Breast epithelium (tissue), 4 donors: Measurements from ENCODE around the gene WIPF2. TPM values are rescaled to one million over a fixed set of nuclear protein-coding genes. Genes with fewer than 3 reads are reported as not detected.

Experiments used
- DNase-seq, 2 donors: peaks; one replicate each; pipeline ENCODE4 v3.0.0-alpha.2; 2019; ENCODE audit warnings: low spot score in 2 of 2
- H3K27ac ChIP-seq, 2 donors: fragments of 200-600 bp; sonication (generic) in 1 of 2; one replicate each; pipeline ENCODE4 v1.5.1; 2016 to 2019; ENCODE audit warnings: mild to moderate bottlenecking in 1 of 2
- H3K27me3 ChIP-seq, 2 donors: fragments of 200-600 bp; sonication (generic) in 1 of 2; one replicate each; pipeline versions ENCODE4 v1.5.1 to v1.6.0; 2017 to 2019; ENCODE audit warnings: control low read depth in 1 of 2, mild to moderate bottlenecking in 1 of 2
- H3K36me3 ChIP-seq: fragments of 200-600 bp; one replicate; pipeline ENCODE4 v1.5.1; 2019
- H3K4me1 ChIP-seq, 2 donors: fragments of 200-600 bp; sonication (generic); one replicate each; pipeline ENCODE4 v1.5.1; 2016 to 2019; ENCODE audit warnings: control low read depth in 1 of 2
- H3K4me3 ChIP-seq, 3 donors: fragments of 200-600 bp; sonication (generic); 1 replicate in 2 of 3; 2 replicates in 1 of 3; pipeline ENCODE4 v1.5.1; 2016 to 2019; ENCODE audit warnings: mild to moderate bottlenecking in 3 of 3, moderate library complexity in 2 of 3
- H3K9me3 ChIP-seq, 2 donors: fragments of 200-600 bp; sonication (generic) in 1 of 2; one replicate each; pipeline ENCODE4 v1.5.1; 2016 to 2019; ENCODE audit warnings: control low read depth in 1 of 2
- POLR2A ChIP-seq: fragments of 450-650 bp; IDR thresholded peaks from one replicate; pipeline ENCODE4 v1.6.1; 2016; ENCODE audit warnings: antibody characterized with exemption, mild to moderate bottlenecking, moderate library complexity
- POLR2AphosphoS5 ChIP-seq, 3 donors: sonication (generic); formaldehyde crosslinking; IDR thresholded peaks; one replicate each; pipeline ENCODE4 v1.6.1; 2017; ENCODE audit warnings: antibody characterized with exemption in 3 of 3
- intact Hi-C: fragments of 100-400 bp; cut with DNase I; formaldehyde crosslinking; loops from one replicate; pipeline ENCODE4 v1.15.1; 2023; ENCODE audit warnings: low total_unique reads
- total RNA-seq, 3 donors: library from RNA; depleted of rRNA; stranded (reverse); fragments of >200 nt; gene quantifications; one replicate each; pipeline ENCODE4 v1.1.0, GENCODE V29; 2016
- TF ChIP-seq, protein P1 (sequence below), 3 donors: fragments of 450-650 bp; IDR thresholded peaks; one replicate each; pipeline ENCODE4 v1.5.1; 2016 to 2017; ENCODE audit warnings: antibody characterized with exemption in 3 of 3, mild to moderate bottlenecking in 3 of 3, moderate library complexity in 3 of 3

Gene WIPF2
- total RNA-seq, 3 donors from 2014 or later, result 8.2 to 12.9 (median 10.8) TPM

DNA sequence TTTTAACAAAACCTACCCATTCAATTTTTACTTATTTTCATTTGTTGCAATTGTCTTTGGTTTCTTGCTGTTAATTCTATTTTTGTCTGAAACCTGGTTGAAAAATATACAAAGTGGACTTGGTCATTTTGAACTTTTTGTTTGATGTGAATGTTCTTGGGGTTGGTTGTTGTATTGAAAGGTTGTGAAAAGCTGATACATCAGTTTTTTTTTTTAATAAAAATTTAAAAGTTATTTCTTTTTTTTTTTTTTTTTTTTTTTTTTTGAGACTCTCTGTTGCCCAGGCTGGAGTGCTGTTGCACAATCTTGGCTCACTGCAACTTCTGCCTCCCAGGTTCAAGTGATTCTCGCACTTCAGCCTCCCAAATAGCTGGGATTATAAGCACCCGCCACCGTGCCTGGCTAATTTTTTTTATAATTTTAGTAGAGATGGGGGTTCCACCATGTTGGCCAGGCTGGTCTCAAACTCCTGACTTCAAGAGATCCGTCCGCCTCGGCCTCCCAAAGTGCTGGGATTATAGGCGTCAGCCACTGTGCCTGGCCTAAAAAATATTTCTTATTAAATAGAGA lies 28.9 kb downstream of the WIPF2 start:
- TF ChIP-seq POLR2A (no peak), POLR2AphosphoS5 (IDR thresholded peaks at IDR 0.05) (no peak)
- TF ChIP-seq, protein P1, sequence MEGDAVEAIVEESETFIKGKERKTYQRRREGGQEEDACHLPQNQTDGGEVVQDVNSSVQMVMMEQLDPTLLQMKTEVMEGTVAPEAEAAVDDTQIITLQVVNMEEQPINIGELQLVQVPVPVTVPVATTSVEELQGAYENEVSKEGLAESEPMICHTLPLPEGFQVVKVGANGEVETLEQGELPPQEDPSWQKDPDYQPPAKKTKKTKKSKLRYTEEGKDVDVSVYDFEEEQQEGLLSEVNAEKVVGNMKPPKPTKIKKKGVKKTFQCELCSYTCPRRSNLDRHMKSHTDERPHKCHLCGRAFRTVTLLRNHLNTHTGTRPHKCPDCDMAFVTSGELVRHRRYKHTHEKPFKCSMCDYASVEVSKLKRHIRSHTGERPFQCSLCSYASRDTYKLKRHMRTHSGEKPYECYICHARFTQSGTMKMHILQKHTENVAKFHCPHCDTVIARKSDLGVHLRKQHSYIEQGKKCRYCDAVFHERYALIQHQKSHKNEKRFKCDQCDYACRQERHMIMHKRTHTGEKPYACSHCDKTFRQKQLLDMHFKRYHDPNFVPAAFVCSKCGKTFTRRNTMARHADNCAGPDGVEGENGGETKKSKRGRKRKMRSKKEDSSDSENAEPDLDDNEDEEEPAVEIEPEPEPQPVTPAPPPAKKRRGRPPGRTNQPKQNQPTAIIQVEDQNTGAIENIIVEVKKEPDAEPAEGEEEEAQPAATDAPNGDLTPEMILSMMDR (IDR thresholded peaks at IDR 0.05), result no peak
- intact Hi-C loops, result no loop called here
- H3K36me3 ChIP-seq, result no peaks in the 10 kb centered on the region
- no peak for DNase-seq
- H3K4me3 ChIP-seq, result no peak overlapping the region
- H3K4me1 ChIP-seq, result peaks cover 0 to 10% of the 10 kb centered on the region in 2 donors
- H3K27me3 ChIP-seq, result no peaks in the 10 kb centered on the region
- no peaks in the 10 kb centered on the region for H3K9me3 ChIP-seq
- H3K27ac ChIP-seq, result no peak overlapping the region

DNA sequence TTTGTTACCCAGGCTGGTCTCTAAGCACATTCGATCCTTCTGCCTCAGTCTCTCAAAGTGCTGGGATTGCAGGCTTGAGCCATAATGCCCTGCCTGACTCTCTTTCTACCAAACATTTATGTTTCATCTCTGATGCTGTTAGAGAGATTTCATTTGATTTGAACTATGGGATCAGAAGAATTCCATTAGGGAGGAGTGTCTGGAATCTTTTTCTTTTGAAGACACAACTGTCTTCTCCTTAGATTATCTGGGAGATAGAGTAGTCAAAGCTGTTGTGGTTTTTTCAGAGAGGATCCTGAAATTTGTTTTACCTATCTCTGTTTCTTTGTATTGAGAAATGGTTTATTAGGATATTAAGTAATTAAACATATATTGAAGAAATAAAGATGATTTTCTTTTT lies 29.4 kb downstream of the WIPF2 start:
- Histone ChIP-seq H3K27me3 (no peaks in the 10 kb centered on the region), H3K4me1 (peaks cover 0 to 10% of the 10 kb centered on the region in 2 donors)
- intact Hi-C loops, result no loop called here

DNA sequence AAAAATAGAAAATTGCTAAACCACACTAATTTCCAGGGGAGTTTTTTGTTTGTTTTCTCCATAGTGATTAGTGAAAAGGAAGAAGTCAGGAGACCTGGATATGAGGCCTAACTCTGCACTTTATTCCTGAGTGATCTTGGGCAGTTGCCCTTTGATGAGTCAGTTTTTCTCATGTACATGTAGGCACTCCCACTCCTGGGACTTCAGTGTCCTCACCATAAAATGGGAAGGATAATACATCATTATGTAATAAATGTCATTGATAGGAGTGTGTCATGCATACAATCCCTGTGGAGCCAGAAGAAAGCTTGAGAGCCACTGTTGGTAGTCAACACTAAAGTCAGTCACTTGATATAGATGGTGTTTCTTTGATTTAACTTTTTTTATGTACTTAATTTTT lies 32.5 kb downstream of the WIPF2 start:
- DNase-seq, result no peak
- no peak overlapping the region for H3K4me3 ChIP-seq
- no peak for TF ChIP-seq POLR2AphosphoS5 (IDR thresholded peaks at IDR 0.05)
- TF ChIP-seq, protein P1 (IDR thresholded peaks at IDR 0.05), result no peak
- TF ChIP-seq POLR2A, result no peak
- peak overlapping the region; percentile 13 to 20 for H3K27ac ChIP-seq
- no peaks in the 10 kb centered on the region for H3K9me3 ChIP-seq
- H3K36me3 ChIP-seq, result no peaks in the 10 kb centered on the region
- peaks cover 0 to 10% of the 10 kb centered on the region in 2 donors for H3K4me1 ChIP-seq
- no peaks in the 10 kb centered on the region for H3K27me3 ChIP-seq
- intact Hi-C loops, result no loop called here

More for the DNA sequence above, 29.4 kb downstream of the WIPF2 start:
- DNase-seq, result no peak
- TF ChIP-seq POLR2A (no peak), POLR2AphosphoS5 (IDR thresholded peaks at IDR 0.05) (no peak)
- TF ChIP-seq, protein P1 (IDR thresholded peaks at IDR 0.05), result no peak
- H3K4me3 ChIP-seq, result no peak overlapping the region
- no peak overlapping the region for H3K27ac ChIP-seq
- no peaks in the 10 kb centered on the region for H3K9me3 ChIP-seq
- H3K36me3 ChIP-seq, result no peaks in the 10 kb centered on the region

DNA sequence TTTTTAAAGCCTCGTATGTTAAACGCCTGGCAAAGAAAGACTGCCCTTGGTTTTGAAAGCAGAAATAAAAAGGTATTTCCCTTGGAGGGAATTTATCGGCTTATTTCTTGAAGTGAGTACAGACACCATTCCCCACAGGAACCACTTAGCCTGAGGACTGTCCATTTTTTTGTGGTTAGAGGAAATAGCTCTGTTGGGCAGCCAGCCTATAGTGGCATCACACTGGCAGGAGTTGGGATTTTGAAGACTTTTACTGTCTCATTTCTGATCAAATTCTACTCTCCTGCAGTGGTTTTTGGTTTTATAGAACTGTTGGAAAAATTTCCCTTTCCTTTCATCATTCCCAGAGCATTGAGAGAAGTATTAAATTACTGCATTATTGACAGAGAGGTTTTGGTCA lies 34.5 kb downstream of the WIPF2 start:
- TF ChIP-seq POLR2A, result no peak
- Histone ChIP-seq H3K4me3 (no peak overlapping the region), H3K9me3 (no peaks in the 10 kb centered on the region), H3K4me1 (peaks cover 0 to 10% of the 10 kb centered on the region in 2 donors), H3K27me3 (no peaks in the 10 kb centered on the region), H3K27ac (peak overlapping the region in 1 of 2 donors; percentile 33), H3K36me3 (no peaks in the 10 kb centered on the region)
- DNase-seq, result peak in 1 of 2 donors; percentile 48
- intact Hi-C loops, result no loop called here

DNA sequence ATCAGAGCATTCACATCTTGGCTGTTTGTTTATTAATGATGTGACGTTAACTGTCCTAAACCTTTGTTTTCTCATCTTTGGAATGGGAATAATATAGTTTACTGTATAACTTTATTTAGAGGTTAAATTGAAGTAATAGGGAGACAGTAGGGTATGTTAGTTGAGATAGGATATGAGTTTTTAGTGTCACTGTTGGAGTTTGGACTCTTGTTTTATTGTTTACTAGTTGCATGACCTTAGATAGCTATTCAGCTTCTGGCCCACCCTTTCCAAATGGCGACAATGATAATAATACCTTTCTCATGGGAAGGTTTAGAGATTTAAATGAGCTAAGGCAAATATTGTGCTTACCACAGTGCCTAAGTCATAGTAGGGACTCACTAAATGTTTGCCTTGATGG lies 40.4 kb downstream of the WIPF2 start:
- no peaks in the 10 kb centered on the region for H3K4me1 ChIP-seq
- no peak overlapping the region for H3K27ac ChIP-seq
- no peaks in the 10 kb centered on the region for H3K9me3 ChIP-seq
- intact Hi-C loops, result no loop called here
- H3K27me3 ChIP-seq, result no peaks in the 10 kb centered on the region
- H3K4me3 ChIP-seq, result no peak overlapping the region
- peaks cover under 1% of the 10 kb centered on the region for H3K36me3 ChIP-seq
- no peak for DNase-seq
- no peak for TF ChIP-seq POLR2AphosphoS5 (IDR thresholded peaks at IDR 0.05)
- TF ChIP-seq POLR2A, result no peak
- TF ChIP-seq, protein P1 (IDR thresholded peaks at IDR 0.05), result no peak
